Neural cell (in vitro differentiated cells): ENCODE results near the gene SUGCT. TPM values are rescaled to one million over a fixed set of nuclear protein-coding genes. Genes with fewer than 3 reads are reported as not detected.

Experiments used
- H2AFZ ChIP-seq: fragments of 200-600, 300-800 bp; sonication (generic), shearing (Covaris generic); 2 replicates; pipeline ENCODE4 v1.6.0; 2014; ENCODE audit warnings: low read depth, mild to moderate bottlenecking, antibody characterized with exemption, low read length, moderate library complexity
- H3F3A ChIP-seq: fragments of 200-600 bp; shearing (Covaris generic); 2 replicates; pipeline ENCODE4 v1.6.1; 2016; ENCODE audit warnings: mild to moderate bottlenecking, moderate library complexity, mixed read lengths, antibody characterized with exemption, low read length; ENCODE audit not compliant: insufficient read depth, poor library complexity, severe bottlenecking
- H3K27ac ChIP-seq: fragments of 200-600, 300-800 bp; sonication (generic), shearing (Covaris generic); 2 replicates; pipeline ENCODE4 v1.5.1; 2014; ENCODE audit warnings: mild to moderate bottlenecking, low read length, moderate library complexity
- H3K27me3 ChIP-seq: fragments of 300-800, 200-600 bp; sonication (generic), shearing (Covaris generic); 2 replicates; pipeline ENCODE4 v1.6.0; 2014; ENCODE audit warnings: mild to moderate bottlenecking, low read depth, low read length, moderate library complexity; ENCODE audit not compliant: insufficient read depth
- H3K36me3 ChIP-seq: fragments of 300-800, 200-600 bp; sonication (generic), shearing (Covaris generic); 2 replicates; pipeline ENCODE4 v1.5.1; 2014; ENCODE audit warnings: mild to moderate bottlenecking, antibody characterized with exemption, low read length, moderate library complexity; ENCODE audit not compliant: insufficient read depth
- H3K4me2 ChIP-seq: fragments of 300-800, 200-600 bp; sonication (generic), shearing (Covaris generic); 2 replicates; pipeline ENCODE4 v1.6.0; 2014; ENCODE audit warnings: mild to moderate bottlenecking, low read length
- H3K4me3 ChIP-seq: fragments of 300-800, 200-600 bp; sonication (generic), shearing (Covaris generic); 2 replicates; pipeline ENCODE4 v1.5.1; 2014; ENCODE audit warnings: mild to moderate bottlenecking, low read length, moderate library complexity
- H3K79me2 ChIP-seq: fragments of 200-600 bp; shearing (Covaris generic); replicated peaks from 2 replicates; pipeline ENCODE4 v1.6.0; 2014; ENCODE audit warnings: mild to moderate bottlenecking, low read length, moderate library complexity; ENCODE audit not compliant: insufficient read depth
- H3K9ac ChIP-seq: fragments of 300-800, 200-600 bp; sonication (generic), shearing (Covaris generic); 2 replicates; pipeline ENCODE4 v1.6.1; 2016; ENCODE audit warnings: mild to moderate bottlenecking, low read length, mixed read lengths
- H3K9me2 ChIP-seq: fragments of 200-600 bp; shearing (Covaris generic); 2 replicates; pipeline ENCODE4 v1.6.1; 2016; ENCODE audit warnings: mild to moderate bottlenecking, low read length, mixed read lengths; ENCODE audit not compliant: insufficient read depth
- H3K9me3 ChIP-seq: fragments of 200-600, 300-800 bp; sonication (generic), shearing (Covaris generic); 2 replicates; pipeline ENCODE4 v1.6.1; 2016; ENCODE audit warnings: mild to moderate bottlenecking, mixed run types, low read length, moderate library complexity, mixed read lengths
- H4K20me1 ChIP-seq: fragments of 200-600 bp; shearing (Covaris generic); 2 replicates; pipeline ENCODE4 v1.6.1; 2016; ENCODE audit warnings: mild to moderate bottlenecking, mixed run types; ENCODE audit not compliant: insufficient read depth
- CTCF ChIP-seq: fragments of 450-650 bp; IDR thresholded peaks from 2 replicates; pipeline ENCODE4 v1.5.1; 2014; ENCODE audit warnings: antibody characterized with exemption, mild to moderate bottlenecking, moderate library complexity; ENCODE audit not compliant: poor library complexity, severe bottlenecking
- EP300 ChIP-seq: fragments of 450-650 bp; conservative IDR thresholded peaks from 2 replicates; pipeline ENCODE4 v1.6.1; 2014; ENCODE audit warnings: antibody characterized with exemption, mild to moderate bottlenecking, moderate library complexity; ENCODE audit not compliant: poor library complexity, severe bottlenecking
- EZH2 ChIP-seq: fragments of 200-600, 300-800 bp; shearing (Covaris generic), sonication (generic); IDR thresholded peaks from 2 replicates; pipeline ENCODE4 v1.6.1; 2014; ENCODE audit warnings: antibody characterized with exemption, low read length, borderline replicate concordance, mild to moderate bottlenecking; ENCODE audit not compliant: insufficient read depth, poor library complexity, severe bottlenecking
- MXI1 ChIP-seq: fragments of 450-650 bp; conservative IDR thresholded peaks from 2 replicates; pipeline ENCODE4 v1.6.1; 2014; ENCODE audit warnings: antibody characterized with exemption, mild to moderate bottlenecking; ENCODE audit not compliant: poor library complexity, severe bottlenecking
- POLR2AphosphoS5 ChIP-seq: IDR thresholded peaks from 2 replicates; pipeline ENCODE4 v1.6.1; 2012
- RAD21 ChIP-seq: fragments of 450-650 bp; conservative IDR thresholded peaks from 2 replicates; pipeline ENCODE4 v1.6.1; 2014; ENCODE audit warnings: antibody characterized with exemption, mild to moderate bottlenecking, moderate library complexity
- REST ChIP-seq: IDR thresholded peaks from 2 replicates; pipeline ENCODE4 v1.6.1; 2012; ENCODE audit warnings: borderline replicate concordance
- SMC3 ChIP-seq: fragments of 450-650 bp; conservative IDR thresholded peaks from 2 replicates; pipeline ENCODE4 v1.6.1; 2014; ENCODE audit warnings: antibody characterized with exemption, mild to moderate bottlenecking, moderate library complexity; ENCODE audit not compliant: poor library complexity
- TAF1 ChIP-seq: IDR thresholded peaks from 2 replicates; pipeline ENCODE4 v1.6.1; 2012; ENCODE audit warnings: low read depth
- polyA plus RNA-seq: library from polyadenylated mRNA; depleted of rRNA; stranded (reverse); fragments of >200 nt; gene quantifications from 2 replicates; pipeline ENCODE4 v1.2.3, GENCODE V29; 2014

Gene SUGCT
- polyA plus RNA-seq, 1 donor from 2014 or later = not detected

DNA sequence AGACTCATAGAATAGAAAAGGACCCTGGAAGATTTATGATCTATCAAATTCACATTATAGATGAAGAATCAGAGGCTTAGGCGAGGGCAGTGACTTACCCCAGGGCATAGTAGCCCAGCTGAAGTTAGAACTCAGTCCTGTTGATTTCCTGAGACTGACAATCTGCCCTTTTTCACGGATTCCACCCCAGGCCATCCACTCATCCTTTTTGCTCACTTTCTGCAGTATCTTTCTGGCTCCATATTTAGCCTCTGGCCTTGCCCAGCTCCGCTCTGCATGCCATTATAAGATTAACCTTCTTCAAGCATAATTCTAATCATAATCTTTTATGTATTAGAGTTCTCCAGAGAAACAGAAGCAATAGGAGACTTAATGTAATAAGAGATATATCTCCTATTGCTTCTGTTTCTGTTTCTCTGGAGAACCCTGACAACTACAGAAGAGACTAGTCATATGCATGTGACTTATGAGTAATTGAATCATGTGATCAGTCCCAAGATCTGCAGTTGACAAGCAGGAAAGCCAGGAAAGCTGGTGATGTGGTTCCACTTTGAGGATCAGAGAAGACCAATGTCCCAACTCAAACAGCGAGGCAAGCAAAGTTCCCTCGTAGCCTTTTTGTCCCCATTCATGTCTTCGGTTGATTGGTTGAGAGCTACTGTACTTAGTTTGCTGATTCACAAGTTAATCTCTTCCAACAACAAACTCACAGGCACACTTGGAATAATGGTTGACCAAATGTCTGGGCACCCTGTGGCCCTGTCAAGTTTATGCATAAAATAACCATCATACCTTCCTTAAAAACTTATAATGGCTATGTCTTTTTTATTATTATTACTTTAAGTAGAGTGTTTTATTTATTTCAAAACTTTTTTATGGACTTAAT, 412.1 kb downstream of the SUGCT start:
- H4K20me1 ChIP-seq = no peaks in the 10 kb centered on the region
- H3K4me2 ChIP-seq = no peak overlapping the region
- H3K79me2 ChIP-seq = no peaks in the 10 kb centered on the region
- no peak overlapping the region for H3K27ac ChIP-seq
- H3K27me3 ChIP-seq = no peaks in the 10 kb centered on the region
- no peak overlapping the region for H2AFZ ChIP-seq
- H3K9me3 ChIP-seq = no peaks in the 10 kb centered on the region
- no peak overlapping the region for H3K4me3 ChIP-seq
- H3F3A ChIP-seq = no peaks in the 10 kb centered on the region
- H3K36me3 ChIP-seq = no peaks in the 10 kb centered on the region
- H3K9me2 ChIP-seq = no peaks in the 10 kb centered on the region
- H3K9ac ChIP-seq = no peak overlapping the region
- TF ChIP-seq RAD21 = no peak
- no peak for TF ChIP-seq EP300

DNA sequence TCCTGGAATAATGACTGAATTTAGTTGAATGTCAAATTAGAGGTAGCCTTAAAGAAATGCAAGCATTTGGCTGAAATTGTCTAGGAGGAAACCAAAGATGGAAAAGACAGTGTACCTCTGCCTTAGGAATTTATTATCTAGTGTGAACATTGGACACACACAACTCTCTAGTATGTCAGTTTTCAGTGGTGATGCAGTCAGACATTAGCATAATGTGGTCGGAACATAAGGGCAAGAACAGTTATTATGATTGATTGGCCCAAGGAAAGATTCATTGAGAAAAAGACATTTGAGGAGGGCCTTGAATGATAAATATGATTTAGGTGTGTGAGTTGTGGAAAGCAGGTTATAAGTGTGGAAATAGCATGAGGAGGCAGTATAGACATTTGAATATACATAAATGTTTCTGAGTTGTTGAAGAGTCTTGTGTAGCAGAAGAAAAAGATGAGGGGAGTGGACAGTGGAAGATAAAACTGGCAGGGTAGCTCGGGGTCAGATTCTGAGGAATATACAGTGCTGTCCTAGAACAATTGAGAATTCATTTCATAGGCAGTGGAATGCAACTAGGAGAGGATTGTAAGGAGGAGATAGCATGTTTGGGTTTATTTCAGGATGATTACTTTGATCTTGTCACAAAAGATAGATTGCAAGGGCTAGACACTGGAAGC, 414.7 kb downstream of the SUGCT start:
- H3K4me3 ChIP-seq = no peak overlapping the region
- no peaks in the 10 kb centered on the region for H3K79me2 ChIP-seq
- no peak overlapping the region for H2AFZ ChIP-seq
- no peak overlapping the region for H3K27ac ChIP-seq
- H3K9me2 ChIP-seq = no peaks in the 10 kb centered on the region
- H3K4me2 ChIP-seq = no peak overlapping the region
- H3F3A ChIP-seq = no peaks in the 10 kb centered on the region
- no peaks in the 10 kb centered on the region for H3K9me3 ChIP-seq
- no peak overlapping the region for H3K9ac ChIP-seq
- H3K36me3 ChIP-seq = no peaks in the 10 kb centered on the region
- H4K20me1 ChIP-seq = no peaks in the 10 kb centered on the region
- no peaks in the 10 kb centered on the region for H3K27me3 ChIP-seq
- TF ChIP-seq EP300 (no peak), POLR2AphosphoS5 (no peak), RAD21 (no peak), EZH2 (no peak), MXI1 (no peak), REST (no peak), CTCF (no peak), TAF1 (no peak), SMC3 (no peak)
